GM08714 (cell line): ENCODE measurements around the gene HCFC2.

ENCODE experiments used
- H3K4me3 ChIP-seq: fragments of 200-500 bp; sonication (Bioruptor generic); 2 replicates; pipeline ENCODE4 v1.5.1; 2014; ENCODE audit warnings: mild to moderate bottlenecking, low read length, inconsistent platforms
- ZNF274 ChIP-seq: IDR thresholded peaks from 2 replicates; pipeline ENCODE4 v1.6.1; 2012; ENCODE audit warnings: mild to moderate bottlenecking, low read depth, low read length

HCFC2 gene

DNA sequence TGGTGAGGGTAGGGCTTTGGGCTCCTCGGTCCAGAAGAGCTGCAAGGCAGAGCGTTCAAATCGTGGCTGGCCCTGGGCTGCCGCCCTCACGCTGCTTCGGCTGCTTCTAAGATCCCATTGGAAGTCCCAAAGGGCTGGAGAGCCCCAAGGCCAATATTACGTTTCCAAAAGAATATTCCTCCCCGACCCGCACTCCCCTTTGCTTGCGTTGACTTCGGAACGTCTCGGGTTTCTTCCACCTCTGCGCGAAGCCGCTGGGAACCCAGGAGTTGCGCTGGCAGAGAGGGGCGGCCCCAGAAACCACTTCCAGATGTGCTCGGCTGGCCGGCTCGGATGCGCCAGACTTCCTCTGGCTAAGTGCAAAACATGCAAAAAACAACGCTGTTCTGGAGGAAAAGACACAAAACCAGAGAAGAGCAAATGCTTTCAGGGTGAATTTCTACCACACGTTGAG is 14.4 kb upstream of the HCFC2 start, which contains the start of gene GLT8D2:
Gene GLT8D2 (minus strand): TSS at position 285 of the 454 bp plus-strand sequence. CDS start 30,539 bp downstream, outside the sequence.
- H3K4me3 ChIP-seq, result peak within 1 kb of the TSS; percentile 31; the same call in 1 of the 2 replicates
- no peak for TF ChIP-seq ZNF274

DNA sequence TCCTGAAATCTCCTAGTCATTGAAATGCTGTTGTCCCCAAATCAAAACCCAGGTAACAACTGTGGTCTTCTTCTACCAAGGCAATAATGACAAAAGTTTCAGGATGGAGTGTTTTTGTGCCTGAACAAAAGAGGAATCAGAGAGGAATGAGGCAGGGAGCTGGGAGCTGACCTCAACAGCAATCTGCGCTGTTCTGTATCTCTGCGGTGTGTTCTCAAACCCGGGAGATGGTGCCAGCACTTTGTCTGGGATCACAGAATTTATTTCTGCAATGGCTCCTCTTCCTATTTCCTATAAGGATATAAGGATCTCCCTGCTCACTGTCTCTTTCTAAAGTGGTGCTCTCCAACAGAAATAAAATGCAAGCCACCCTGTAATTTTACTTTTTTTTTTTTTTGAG is 13.9 kb upstream of the HCFC2 start:
- H3K4me3 ChIP-seq, result no peak overlapping the region
- no peak for TF ChIP-seq ZNF274

DNA sequence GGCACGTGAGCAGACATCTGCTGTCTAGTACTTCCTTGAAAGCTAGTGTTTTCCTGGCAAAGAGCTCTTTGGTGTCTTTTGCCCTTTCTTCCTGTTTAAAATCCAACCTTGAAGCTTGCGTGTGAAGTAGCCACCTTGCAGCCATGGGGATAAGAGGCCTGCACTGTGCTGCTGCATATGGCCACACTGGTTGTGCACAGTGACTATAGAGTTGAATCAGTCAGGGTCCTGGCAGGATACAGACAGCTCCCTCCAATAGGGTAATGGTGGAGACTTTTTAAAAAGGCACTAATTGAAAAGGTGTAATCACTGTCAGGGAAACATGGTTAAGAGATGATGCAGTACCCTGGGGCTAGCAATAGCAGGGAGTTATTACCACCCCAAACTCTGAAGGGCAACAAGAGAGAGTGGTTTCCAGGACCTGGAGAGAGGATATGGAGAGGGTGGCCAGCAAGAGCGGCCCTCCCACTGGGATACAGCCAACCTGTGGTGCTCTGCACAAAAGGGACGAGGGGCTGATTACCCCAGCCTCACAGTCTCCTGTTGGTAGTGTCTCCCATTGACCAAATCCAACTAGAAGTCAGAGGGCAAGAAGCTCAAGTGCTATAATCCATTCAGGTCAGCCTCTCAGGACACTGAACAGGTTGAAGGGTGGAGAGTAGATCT is 9.5 kb upstream of the HCFC2 start:
- TF ChIP-seq ZNF274, result no peak
- no peak overlapping the region for H3K4me3 ChIP-seq

DNA sequence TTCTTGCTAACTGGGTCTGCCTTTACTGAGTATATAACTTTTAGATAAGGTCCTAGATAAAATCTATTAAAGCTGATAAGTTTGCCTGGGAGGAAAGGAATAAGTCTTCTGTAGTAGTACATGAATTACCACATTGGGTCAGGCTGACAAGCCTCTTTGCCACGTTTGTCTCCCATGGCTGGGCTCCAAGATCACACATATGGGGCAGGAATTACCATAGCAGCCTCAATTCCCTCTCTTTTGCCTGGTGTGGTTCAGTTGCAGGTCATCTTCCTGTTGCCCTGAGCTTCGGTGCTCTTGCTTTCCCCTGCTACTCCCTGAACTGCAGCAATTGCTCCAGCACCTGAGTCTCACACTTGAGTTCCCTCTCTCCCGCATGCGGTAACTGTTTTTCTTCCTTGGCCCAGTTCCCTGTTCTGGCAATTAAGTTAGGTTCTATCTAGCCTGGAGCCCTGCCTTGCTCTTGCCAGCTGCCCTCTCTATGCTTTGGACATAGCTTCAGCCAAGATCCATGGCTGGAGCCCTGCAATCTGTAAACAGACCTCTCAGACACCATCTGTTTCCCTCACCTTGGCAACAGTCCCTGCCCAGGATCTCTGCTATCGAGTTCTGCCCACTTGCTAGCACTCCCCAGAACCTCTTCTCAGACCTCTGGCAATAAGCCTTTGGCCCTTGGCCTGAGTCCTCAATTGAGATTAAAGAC is 8.5 kb upstream of the HCFC2 start:
- no peak overlapping the region for H3K4me3 ChIP-seq
- TF ChIP-seq ZNF274, result no peak

DNA sequence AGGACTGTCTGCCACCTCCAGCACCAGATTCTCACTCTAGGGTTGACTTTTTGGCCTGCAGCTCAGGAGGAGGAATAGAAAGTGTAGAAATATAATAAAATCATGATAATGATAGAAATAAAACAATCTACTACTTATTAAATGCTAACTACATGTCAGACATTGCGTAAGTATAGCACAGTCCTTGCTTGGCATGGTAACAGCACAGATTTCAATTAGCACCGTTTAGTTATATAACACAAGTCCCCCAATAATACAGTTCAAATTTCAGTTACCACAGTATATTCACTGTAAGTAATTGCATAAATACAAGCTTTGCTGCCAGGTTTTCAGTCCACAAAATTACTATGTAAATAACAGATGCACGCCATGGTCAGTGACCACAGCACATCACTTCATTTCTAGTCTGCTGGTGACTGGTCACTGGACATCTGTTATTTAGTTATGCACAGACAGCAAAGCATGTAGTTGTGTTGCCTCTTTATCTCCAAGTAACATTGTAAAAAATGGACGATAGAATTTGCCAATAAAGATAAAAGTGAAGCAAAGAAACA is 7.8 kb upstream of the HCFC2 start:
- no peak overlapping the region for H3K4me3 ChIP-seq
- TF ChIP-seq ZNF274, result no peak

DNA sequence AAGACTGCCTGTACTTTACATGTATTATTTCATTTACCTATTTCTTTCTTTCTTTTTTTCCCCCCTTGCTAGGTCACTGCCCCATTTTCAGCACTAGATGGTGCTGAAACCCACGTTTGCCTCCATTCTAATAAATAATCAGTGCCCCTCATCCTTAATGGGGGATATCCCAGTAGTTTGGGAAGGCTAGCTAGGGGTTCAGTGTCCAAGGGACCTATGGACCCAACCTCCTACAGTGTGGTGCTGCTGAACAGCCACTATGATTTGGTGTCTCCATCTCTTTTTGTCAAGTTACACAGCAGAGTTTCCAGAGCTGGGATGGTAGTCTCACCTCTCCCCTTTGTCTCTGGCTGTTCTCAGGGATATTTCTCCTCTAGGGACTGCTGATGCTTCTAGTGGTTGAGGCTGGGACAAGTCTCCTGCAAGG is 6.5 kb upstream of the HCFC2 start:
- no peak for TF ChIP-seq ZNF274
- no peak overlapping the region for H3K4me3 ChIP-seq

DNA sequence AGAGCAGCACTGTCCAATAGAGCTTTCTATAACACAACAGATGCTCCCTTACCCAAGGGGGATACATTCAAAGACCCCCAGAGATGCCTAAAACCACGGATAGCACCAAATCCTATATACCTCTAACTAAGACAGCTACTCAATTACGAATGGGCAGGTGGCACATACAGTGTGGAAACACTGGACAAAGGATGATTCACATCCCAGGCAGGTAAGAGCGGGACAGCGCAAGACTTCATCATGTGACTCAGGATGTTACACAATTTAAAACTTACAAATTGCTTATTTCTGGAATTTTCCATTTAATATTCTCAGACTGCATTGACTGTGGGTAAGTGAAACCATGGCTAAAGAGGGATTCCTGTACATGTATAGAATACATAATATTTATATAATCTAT is 5.5 kb upstream of the HCFC2 start:
- TF ChIP-seq ZNF274, result no peak
- no peak overlapping the region for H3K4me3 ChIP-seq

DNA sequence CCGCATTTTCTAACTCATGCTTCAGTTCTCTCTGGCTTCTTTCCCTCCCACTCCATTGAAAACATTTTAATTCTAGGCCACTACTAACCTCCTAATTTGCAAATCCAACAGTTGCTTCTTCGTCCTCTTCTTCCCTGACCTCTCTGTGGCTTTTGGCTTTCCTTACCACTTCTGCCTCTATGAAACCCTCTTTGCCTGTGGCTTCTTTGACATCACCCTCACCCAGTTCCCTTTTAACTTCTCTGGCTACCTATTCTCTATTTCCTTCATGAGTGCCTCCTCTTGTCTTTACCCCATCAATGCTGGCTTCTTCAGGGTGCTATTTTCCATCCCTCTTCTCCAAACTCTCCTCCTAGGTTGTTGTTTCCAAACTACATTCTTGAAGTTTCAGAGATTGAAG is 4.4 kb upstream of the HCFC2 start:
- H3K4me3 ChIP-seq, result no peak overlapping the region
- no peak for TF ChIP-seq ZNF274

DNA sequence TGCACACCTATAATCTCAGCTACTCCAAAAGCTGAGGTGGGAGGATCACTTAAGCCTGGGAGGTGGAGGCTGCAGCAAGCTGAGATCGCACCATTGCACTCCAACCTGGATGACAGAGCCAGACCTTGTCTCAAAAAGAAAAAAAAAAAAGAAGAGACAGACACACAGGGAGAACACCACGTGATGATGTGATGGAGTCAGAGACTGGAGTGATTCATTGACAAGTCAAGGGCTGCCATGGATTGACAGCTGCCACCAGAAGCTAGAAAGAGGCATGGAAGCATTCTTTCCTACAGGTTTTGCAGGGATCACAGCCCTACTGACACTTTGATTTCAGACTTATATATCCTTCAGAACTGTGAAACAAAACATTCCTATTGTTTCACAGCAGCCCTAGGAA is 3.5 kb upstream of the HCFC2 start:
- no peak overlapping the region for H3K4me3 ChIP-seq
- TF ChIP-seq ZNF274, result no peak

DNA sequence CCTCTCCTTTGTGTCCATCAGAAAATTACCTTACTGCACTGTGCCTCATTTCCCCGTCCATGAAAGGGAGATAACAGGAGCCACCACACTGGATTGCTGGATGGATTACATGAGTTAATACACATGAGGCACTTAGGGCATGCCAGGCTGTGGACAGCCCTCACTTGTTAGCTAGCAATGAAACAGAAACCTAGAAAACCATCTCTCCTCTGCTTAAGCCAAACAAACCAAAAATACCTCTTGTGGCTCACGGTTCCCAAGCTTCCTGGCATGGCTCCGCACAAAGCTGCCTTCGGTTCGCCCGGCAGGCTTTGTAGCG is 660 bp upstream of the HCFC2 start:
- no peak for TF ChIP-seq ZNF274
- peak overlapping the region; percentile 82 for H3K4me3 ChIP-seq

DNA sequence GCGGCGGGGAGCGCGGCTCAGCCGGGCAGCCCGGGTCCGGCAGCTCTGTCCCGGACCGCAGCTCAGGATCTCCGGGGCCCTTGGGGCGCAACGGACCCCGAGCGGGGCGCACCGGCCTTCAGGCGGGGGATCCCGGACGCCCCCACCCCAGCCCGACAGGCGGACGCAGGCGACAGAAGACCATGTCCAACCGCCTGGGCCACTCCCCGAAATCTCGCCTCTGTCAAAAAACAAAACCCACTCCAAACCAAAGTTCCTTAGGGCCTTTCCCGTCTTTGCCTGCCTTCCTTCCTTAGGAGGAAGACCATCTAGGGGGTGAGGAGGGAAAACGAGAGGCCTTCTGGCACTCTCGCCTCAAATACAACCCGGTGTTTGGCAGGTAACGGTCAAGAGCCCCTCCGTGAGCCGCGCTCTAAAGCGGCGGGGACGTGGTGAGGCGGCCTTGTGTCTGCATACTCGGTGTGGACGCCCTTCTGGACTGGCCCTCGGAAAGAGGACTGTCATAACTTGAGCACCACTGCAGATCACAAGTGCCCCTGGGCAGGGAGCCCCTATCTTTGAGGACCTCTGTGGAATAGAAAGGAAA is 604 bp downstream of the HCFC2 start:
- no peak for TF ChIP-seq ZNF274
- peak overlapping the region; percentile 82 for H3K4me3 ChIP-seq

DNA sequence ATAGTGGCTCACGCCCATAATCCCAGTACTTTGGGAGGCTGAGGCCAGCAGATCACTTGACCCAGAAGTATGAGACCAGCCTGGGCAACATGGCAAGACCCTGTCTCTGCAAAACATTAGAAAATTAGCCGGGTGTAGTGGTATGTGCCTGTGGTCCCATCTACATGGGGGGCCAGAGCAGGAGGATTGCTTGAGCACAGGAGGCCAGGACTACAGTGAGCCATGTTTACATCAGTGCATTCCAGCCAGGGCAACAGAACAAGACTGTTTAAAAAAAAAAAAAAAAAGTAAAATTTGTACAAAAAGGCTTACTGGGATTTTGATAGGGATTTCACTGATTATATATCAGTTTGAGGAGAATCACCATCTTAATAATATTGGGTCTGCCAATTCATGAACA is 7.8 kb downstream of the HCFC2 start:
- no peak for TF ChIP-seq ZNF274
- H3K4me3 ChIP-seq, result no peak overlapping the region

DNA sequence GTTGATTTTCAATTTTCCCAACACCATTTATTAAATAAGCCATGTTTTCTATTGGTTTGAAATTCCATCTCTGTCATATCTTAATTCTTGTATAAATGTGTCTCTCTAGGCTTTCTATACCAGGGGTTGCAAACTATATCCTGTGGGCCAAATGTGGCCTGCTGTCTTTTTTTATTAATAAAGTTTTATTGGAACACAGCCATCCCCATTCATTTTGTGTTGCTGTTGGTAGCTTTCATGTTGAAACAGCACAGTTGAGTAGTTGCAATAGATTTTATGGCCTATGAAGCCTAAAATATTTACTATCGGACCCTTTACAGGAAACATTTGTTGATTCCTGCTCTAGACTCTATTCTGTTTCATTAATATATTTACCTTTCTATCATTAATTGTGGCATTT is 9.4 kb downstream of the HCFC2 start:
- no peak overlapping the region for H3K4me3 ChIP-seq
- no peak for TF ChIP-seq ZNF274

DNA sequence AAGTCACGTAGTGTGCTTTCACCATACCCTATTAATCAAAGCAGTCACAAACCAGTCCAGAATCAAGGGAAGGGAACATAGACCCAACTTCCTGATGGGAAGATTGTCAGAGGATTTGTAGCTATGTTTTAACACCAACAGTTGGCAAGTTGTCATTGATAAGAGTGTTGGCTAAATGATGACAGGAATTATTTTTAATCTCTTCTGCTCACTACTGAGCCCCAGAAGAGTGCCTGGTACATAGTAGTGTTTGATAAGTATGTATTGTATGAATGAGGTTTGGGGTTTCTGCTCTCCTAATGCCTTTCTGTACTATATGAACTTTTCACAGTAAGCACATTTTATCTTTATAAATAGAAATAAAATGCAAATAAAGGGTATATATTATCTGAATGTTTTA is 14.7 kb downstream of the HCFC2 start:
- no peak overlapping the region for H3K4me3 ChIP-seq
- TF ChIP-seq ZNF274, result no peak

DNA sequence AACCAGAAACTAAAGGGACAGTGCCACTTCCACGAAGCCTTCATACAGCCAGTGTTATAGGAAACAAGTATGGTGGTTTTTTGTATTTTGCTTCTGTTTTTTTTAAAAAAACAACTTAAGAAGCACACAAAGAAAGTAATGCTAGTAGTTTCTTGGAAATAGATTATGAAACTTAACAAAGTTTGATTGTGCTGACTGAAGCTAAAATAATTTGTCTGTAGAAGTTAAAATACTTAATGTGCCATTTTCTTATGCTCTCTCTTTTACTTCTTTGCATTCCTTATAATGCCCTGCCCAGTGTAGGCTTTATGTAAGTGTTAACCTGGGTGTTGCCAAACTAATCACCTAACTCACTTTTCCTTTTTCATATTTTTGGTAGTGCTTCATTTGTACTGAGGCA is 16.4 kb downstream of the HCFC2 start:
- no peak overlapping the region for H3K4me3 ChIP-seq
- TF ChIP-seq ZNF274, result no peak
